ENCODE results near the gene DLG2.

DLG2 gene

GRCh38 chr11:84117394-84117793 is 1509.8 kb downstream of the DLG2 start:
- H3K4me3 ChIP-seq (replicated peaks in 1 of 2; ENCODE audit: low read depth in 2 of 2, low read length in 2 of 2): no peak overlapping the region
- peak in 1 of 2 donors; percentile 2 for DNase-seq (ENCODE audit: low read depth in 2 of 2)
- TF ChIP-seq, protein P1, sequence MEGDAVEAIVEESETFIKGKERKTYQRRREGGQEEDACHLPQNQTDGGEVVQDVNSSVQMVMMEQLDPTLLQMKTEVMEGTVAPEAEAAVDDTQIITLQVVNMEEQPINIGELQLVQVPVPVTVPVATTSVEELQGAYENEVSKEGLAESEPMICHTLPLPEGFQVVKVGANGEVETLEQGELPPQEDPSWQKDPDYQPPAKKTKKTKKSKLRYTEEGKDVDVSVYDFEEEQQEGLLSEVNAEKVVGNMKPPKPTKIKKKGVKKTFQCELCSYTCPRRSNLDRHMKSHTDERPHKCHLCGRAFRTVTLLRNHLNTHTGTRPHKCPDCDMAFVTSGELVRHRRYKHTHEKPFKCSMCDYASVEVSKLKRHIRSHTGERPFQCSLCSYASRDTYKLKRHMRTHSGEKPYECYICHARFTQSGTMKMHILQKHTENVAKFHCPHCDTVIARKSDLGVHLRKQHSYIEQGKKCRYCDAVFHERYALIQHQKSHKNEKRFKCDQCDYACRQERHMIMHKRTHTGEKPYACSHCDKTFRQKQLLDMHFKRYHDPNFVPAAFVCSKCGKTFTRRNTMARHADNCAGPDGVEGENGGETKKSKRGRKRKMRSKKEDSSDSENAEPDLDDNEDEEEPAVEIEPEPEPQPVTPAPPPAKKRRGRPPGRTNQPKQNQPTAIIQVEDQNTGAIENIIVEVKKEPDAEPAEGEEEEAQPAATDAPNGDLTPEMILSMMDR (IDR thresholded peaks at IDR 0.05; ENCODE audit: low read depth, low read length): no peak

- no peak for DNase-seq (ENCODE audit: low read depth in 2 of 2)
- H3K4me3 ChIP-seq (replicated peaks in 1 of 2; ENCODE audit: low read depth in 2 of 2, low read length in 2 of 2): no peak overlapping the region
- TF ChIP-seq, protein P1 (IDR thresholded peaks at IDR 0.05; ENCODE audit: low read depth, low read length): no peak
These were observed 1520.6 kb downstream of the DLG2 start for GRCh38 chr11:84106541-84106940.

- DNase-seq (ENCODE audit: low read depth in 2 of 2): no peak
- H3K4me3 ChIP-seq (replicated peaks in 1 of 2; ENCODE audit: low read depth in 2 of 2, low read length in 2 of 2): no peak overlapping the region
- TF ChIP-seq, protein P1 (IDR thresholded peaks at IDR 0.05; ENCODE audit: low read depth, low read length): no peak
These were observed 1522.0 kb downstream of the DLG2 start for GRCh38 chr11:84105148-84105547.

- H3K4me3 ChIP-seq (replicated peaks in 1 of 2; ENCODE audit: low read depth in 2 of 2, low read length in 2 of 2): no peak overlapping the region
- TF ChIP-seq, protein P1 (IDR thresholded peaks at IDR 0.05; ENCODE audit: low read depth, low read length): no peak
- DNase-seq (ENCODE audit: low read depth in 2 of 2): no peak
These were observed 1524.0 kb downstream of the DLG2 start for GRCh38 chr11:84103096-84103495.

GRCh38 chr11:84097186-84097585 is 1530.0 kb downstream of the DLG2 start:
- no peak overlapping the region for H3K4me3 ChIP-seq (replicated peaks in 1 of 2; ENCODE audit: low read depth in 2 of 2, low read length in 2 of 2)
- TF ChIP-seq, protein P1 (IDR thresholded peaks at IDR 0.05; ENCODE audit: low read depth, low read length): no peak
- DNase-seq (ENCODE audit: low read depth in 2 of 2): peak in 1 of 2 donors; percentile 10

DNA sequence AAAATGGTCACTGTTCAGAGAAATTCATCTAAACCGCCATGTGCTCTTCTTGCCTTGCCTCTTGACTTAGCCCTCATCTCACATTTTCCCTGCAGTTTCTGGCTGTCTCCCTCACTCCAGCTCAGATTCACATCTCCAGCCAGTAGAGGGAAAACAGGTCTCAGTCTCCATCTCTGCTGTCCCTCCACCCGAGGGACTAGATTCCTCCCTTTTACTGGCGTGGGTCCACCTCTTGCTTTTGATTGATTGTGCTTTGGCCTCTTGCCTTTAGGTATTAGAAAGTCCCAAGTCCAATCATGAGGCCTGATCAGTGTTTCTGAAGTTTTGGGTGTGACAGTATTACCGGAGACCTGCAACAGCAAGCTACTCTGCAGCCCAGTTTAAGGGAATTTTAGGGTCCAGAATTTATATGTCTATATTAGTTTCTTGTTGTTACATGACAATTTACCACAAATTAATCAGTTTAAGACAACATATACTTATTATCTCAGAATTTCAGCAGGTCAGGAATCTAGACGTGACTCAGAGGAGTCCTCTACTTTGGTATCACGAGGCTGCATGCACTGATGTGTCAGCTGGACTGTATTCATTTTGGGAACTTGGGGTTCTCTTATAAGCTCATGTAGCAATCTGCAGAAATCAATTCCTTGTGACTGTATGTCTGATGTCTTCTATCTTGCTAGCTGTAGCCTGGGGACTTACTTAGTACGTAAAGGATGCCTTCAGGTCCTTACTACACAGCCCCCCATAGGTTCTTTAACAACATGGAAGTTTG is 1535.7 kb downstream of the DLG2 start:
- no peak for DNase-seq (ENCODE audit: low read depth in 2 of 2)
- no peak overlapping the region for H3K4me3 ChIP-seq (replicated peaks in 1 of 2; ENCODE audit: low read depth in 2 of 2, low read length in 2 of 2)
- TF ChIP-seq, protein P1 (IDR thresholded peaks at IDR 0.05; ENCODE audit: low read depth, low read length): no peak
